Ishikawa (cell line): ENCODE data around the gene TGFB3.

Experiments used
- EGR1 ChIP-seq: IDR thresholded peaks from 2 replicates; pipeline ENCODE4 v1.6.1; 2012
- EP300 ChIP-seq: IDR thresholded peaks from 2 replicates; pipeline ENCODE4 v1.6.1; 2012; ENCODE audit warnings: borderline replicate concordance
- REST ChIP-seq: IDR thresholded peaks from 2 replicates; pipeline ENCODE4 v1.6.1; 2012; ENCODE audit warnings: low read depth, mild to moderate bottlenecking
- USF1 ChIP-seq: IDR thresholded peaks from 2 replicates; pipeline ENCODE4 v1.6.1; 2012
- ZBTB7A ChIP-seq: IDR thresholded peaks from 2 replicates; pipeline ENCODE4 v1.6.1; 2012; ENCODE audit warnings: low read depth

GRCh38 chr14:75959031-75959430, 22.8 kb downstream of the TGFB3 start:
- TF ChIP-seq EGR1 (no peak), EP300 (no peak), USF1 (no peak), REST (no peak), ZBTB7A (no peak)
